NCI-H2196 treated with DMSO at 0.1 percent for 48 hours (cell line): Measurements from ENCODE around the gene FAM180B.
"Not testable (repeated sequence)": the region's sequence is repeated elsewhere in the genome, so short reads cannot be mapped to it uniquely, and the experiment has no call there.

ENCODE experiments used
- DNase-seq: peaks from one replicate; lab custom pipeline; 2025; ENCODE audit not compliant: unreplicated experiment; lab: John Stamatoyannopoulos, UW

Gene FAM180B, protein sequence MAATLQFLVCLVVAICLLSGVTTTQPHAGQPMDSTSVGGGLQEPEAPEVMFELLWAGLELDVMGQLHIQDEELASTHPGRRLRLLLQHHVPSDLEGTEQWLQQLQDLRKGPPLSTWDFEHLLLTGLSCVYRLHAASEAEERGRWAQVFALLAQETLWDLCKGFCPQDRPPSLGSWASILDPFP

DNA sequence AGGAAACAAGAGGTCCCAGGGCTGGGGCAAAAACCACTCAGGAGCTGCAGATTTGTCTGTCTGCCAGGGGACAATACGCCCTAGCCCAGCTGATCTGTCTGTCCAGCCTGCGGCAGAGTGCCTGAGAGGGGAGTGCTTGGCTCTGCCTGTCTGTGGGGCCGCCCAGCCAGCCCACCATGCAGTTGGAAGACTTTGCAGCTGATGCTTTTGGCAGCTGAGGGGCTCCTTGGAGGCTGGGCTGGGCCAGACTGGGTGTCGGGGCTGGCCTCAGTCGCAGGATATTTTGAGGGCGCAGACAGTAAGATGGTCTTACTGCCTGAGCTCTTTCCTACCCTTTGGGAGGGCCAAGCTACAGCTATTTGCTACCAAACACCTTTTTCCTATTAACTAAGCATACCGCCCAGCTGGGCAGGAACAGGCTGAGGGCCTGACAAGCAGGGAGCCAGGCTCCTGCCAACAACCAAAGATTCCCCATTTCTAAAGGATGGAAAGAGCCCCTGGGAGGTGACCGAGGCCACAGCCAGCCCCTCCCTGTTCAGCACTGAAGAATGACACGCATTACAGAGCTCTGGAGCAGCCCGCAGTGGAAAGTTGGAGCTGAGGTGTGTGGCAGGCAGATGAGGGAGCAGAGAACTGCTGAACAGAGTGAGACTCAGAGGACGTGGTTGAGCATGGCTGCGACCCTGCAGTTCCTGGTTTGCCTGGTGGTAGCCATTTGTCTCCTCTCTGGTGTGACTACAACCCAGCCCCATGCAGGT lies at the start of gene FAM180B:
FAM180B (plus strand) TSS at position 581 of the 758 bp plus-strand sequence; CDS start at position 672, 91 bp downstream.
- no peak for DNase-seq

DNA sequence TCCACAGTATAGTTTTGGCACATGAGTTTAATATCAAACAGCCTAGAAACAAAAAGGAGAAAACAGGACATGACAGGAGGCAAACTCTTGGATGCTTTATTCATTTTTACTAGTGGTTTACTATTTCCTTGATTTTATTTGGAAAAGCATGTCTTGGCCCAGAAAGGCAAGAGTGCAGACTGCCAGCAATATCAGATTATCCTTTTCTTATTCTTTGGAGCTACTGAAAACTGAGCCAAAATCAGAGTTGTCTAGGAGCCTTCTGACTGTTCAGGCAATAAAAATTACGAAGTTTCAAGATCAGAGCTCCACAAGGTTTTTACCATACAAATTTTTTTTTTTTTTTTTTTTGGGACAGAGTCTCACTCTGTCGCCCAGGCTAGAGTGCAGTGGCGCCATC lies 49.6 kb upstream of the FAM180B start:
- DNase-seq: no peak

DNA sequence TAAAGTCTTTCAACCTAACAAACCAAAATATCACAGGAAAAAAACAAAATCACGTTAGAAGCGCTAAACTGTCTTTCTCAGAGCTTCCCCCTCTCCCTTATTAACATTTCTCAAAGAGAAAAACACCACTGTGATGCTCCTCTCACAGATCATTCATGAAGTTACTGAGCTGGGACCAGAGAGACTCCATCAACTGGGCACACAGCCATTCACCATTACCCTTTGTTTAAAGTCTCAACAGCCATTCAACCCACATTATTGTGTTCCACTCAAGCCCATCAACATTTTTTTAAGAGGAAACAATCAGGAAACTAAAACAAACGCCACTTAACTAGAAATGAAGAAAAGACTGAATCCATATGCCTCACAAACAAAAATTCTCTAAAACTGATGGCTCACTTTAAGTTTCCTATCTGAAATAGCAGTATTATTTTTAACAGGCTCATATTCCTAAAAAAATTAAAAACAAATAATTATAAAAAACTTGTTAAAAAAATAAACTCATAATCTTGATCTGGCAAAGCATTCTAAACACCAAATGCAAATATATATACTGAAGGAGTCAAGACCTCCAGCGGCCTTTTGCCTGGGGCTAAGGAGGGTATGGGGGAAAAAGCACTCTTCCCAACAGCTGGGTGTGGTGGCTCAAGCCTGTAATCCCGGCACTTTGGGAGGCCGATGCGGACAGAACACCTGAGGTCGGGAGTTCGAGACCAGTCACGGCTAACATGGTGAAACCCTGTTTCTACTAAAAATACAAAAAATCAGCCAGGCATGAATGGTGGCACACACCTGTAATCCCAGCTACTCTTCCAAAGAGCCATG lies 47.5 kb upstream of the FAM180B start:
- DNase-seq: peak; percentile 50

DNA sequence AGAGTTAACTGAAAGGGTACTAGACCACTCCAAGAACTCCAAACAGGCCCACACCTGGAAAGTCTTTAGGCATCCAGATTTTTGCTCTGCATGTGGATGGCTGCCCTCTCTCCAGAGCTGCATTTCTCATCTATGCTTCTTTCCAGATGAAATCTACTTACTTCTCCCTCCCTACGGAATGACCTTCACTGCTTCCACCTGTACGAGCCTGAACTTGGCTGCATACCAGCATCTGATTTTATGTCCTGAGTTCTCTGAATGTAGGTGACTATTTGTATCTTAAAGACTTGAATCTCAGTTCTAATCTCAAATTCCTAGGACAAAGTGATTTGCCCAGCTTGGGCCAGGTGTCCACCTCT lies 46.8 kb upstream of the FAM180B start:
- no peak for DNase-seq

DNA sequence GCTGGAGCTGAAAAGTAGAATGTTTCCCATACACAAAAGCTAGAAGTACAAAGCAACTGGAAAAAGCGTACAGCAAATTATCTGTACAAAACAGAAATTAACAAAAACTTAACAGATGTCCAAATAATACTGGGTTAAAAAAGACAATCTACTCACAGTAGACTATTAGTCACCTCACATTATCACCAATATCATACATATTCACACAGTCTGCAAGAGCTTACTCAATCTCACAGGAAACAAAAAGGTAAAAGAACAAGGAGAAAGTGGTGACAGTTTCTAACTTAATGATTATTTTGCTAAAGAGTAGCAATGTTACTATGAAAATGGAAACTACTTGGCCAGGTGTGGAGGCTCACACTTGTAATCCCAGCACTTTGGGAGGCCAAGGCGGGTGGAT lies 45.4 kb upstream of the FAM180B start:
- DNase-seq: no peak

DNA sequence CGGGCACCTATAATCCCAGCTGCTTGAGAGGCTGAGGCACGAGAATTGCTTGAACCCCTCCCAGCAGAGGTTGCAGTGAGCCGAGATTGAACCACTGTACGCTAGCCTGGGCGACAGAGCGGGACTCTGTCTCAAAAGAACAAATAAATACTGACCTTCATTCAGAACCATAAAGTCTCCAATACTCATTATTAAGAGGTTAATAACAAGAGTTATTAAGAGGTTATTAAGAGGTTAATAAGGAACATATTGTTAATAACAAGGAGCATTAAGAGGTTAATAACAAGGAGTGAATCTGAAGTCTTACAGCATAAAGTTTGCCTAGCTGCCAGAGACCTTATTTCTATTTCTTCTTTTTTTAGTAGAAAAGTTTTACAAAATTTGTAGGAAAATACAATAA lies 41.2 kb upstream of the FAM180B start:
- DNase-seq: no peak

DNA sequence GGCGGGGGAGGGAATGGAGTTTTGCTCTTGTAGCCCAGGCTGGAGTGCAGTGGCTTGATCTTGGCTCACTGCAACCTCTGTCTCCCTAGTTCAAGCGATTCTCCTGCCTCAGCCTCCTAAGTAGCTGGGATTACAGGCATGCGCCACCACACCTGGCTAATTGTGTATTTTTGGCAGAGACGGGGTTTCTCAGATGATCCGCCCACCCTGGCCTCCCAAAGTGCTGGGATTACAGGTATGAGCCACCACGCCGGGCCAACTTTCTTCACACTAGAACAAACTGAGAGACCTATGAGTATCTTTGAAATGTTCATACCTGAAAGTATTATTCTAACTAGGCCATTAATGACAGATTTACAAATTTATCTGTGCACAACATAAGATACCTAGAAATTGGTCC lies 40.2 kb upstream of the FAM180B start:
- not testable (repeated sequence) for DNase-seq

DNA sequence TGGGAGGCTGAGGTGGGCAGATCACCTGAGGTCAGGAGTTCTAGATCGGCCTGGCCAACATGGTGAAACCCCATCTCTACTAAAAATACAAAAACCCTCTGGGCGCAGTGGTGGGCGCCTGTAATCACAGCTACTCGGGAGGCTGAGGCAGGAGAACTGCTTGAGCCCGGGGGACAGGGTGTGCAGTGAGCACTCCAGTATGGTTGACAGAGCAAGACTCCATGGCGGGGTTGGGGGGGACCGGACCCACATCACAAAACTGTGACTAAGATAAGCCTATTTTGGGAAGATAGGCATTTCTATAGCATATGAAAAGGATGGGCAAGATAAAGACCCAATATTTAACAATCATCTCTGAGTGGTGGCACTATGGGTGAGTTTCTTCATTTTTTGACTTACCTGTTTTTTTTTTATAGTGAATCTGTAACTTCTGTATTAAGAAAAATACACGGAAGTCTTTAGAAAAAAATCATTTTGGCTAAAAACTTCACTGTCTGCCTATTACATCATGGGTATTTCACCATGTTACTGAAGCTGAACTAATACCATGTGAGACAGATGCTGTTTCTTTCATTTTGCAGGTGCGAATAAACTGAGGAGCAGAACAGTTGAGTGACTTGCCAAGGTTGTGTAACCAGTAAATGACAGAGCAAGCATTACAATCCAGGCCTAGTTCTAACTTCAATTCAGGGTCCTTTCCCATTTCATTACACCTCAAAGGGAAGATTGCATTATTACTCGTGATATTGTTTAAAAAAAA lies 36.0 kb upstream of the FAM180B start:
- no peak for DNase-seq

DNA sequence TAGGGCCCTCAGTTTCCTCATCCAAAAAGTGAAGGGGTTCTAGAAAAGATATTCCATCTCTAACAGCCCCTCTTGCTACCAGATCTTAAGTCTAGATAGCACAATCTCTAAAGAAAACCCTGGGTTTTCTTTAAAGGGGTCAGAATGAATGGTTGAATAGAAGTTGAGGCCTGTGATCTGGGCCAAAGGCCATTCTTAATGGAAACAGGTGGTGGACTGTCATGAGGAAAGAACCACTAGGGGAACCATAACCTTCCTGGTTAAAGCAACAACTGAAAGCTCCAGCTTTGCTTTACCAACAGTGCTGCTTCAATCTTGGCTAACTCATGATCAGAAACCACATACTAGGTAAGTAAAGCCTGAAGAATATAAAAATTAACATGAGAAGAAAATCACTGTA lies 35.4 kb upstream of the FAM180B start:
- DNase-seq: no peak

DNA sequence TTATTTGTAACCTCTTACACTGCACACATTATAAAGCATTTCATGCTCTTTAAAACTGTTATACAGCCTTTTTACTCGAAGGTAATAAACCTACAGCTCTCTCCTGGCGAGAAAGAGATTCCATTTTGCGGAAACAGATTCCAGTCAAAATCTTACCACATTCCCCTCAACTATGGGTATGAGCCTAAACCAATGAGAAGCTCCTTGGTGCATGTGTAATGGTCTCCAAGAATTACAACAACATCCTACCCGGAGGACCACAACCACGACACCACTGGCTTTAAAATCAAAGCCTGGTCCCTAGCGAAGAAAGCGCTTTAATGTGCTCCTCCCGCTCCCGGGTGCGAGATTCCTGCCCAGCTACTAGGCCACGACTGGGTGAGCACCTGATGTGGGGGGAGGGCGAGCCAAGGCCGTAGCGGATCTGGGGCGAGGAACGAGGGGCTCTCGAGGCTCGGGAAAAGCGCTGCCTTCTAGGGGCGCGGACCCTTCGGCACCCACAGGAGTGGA lies 34.4 kb upstream of the FAM180B start:
- no peak for DNase-seq

DNA sequence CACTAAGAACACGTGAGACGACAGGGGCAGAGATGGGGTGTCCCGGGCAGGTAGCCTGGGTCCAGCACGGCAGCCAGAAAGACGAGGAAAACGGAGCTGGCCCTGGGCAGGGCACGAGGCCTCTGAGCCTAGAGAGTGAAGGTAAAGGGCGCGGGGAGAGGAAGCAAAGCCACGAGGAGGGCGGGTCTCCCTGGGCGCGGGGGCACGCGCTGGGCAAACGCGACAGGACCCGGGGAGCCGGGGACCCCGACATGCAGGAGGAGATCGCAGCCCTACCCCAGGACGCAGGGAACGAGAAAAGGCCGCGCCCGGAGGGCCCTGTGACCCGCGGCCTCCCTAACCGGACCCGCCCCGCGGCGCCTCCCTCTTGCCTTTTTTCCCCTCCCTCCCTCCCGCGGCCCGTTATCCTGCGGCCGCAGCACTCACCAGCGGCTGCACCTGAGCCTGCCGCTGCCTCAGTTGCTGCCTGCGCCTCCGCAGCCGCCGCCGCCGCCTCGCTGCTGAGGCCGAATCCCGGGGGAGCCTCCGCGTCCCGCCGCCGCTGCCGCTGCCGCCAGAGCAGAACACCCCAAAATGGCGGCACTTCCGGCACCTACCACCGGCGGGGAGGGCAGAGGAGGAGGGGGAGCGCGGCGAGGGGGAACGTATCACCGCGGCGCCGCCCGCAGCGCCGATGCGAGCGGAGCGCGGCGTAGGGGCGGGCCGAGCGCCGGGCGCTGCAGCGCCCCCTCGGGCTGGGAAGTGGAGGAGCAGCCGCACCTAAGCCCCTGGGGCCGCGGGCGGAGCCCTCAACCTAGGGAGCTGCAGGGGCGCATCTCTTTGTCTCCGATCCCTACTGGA lies 33.7 kb upstream of the FAM180B start, which contains the start of gene CELF1:
CELF1 (minus strand) TSS at position 567 of the 840 bp plus-strand sequence. CDS start 53,609 bp downstream, outside the sequence.
- DNase-seq: peak; percentile 87

DNA sequence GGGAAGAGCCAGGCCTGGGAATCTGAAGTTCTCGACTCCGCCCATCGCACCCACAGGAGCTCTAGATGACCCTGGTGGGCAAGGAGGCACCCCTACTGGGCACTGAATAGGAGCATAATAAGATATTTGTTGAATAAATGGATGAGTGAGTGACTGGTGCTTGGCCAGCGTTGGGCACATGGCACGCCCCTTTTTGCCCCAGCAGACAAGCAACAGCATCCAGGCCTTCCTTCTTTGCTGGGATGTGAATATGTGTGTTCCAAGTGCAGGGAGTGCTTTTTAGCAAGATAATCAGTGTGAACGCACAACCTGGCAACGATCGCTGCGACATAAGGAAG lies 33.1 kb upstream of the FAM180B start:
- DNase-seq: no peak

DNA sequence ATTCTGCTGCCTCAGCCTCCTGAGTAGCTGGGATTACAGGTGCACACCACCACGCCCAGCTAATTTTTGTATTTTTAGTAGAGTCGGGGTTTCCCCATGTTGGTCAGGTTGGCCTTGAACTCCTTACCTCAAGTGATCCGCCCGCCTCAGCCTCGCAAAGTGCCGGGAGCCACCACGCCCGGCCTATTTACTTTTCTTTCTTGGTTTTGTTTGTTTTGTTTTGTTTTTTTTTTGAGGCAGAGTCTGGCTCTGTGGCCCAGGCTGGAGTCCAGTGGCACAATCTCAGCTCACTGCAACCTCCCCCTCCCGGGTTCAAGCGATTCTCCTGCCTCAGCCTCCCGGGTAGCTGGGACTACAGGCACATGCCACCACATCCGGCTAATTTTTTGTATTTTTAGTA lies 29.5 kb upstream of the FAM180B start:
- DNase-seq: not testable (repeated sequence)

DNA sequence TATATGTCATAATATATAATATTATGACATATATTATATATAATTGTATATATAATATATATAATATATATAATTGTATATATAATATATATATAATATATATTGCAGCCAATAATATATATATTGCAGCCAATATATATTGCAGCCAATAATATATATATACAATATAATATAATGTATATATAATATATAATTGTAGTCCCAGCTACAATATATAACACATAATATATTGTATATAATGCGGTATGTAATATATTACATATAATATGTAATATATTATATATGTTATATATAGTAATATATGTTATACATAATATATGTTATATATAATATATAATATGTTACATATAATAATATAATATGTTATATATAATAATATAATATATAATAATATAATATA lies 27.8 kb upstream of the FAM180B start:
- no peak for DNase-seq

DNA sequence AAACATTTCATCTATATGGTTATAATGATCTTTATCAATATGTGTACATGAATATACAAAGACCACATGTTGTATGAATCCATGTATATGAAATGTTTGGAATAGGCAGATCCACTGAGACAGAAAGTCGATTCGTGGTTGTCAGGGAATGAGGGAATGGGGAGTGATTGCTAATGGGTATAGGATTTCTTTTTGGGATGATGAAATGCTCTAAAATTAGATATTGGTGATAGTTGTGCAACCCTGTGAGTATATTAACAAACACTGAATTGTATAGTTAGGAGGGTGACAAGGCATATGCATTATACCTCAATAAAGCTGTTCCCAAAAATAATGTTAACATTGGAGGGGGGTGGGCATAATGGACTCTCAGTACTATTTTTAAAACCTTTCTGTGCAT lies 26.1 kb upstream of the FAM180B start:
- DNase-seq: no peak

DNA sequence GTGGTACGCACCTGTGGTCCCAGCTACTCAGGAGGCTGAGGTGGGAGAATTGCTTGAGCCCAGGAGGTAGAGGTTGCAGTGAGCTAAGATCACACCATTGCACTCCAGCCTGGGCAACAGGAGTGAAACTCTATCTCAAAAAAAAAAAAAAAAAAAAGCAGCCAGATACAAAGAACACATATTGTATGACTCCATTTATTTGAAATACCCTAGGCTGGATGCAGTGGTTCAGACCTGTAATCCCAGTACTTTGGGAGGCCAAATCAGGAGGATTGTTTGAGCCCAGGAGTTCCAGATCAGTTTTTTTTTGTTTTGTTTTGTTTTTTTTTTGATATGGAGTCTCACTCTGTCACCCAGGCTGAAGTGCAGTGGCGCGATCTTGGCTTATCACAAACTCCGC lies 24.1 kb upstream of the FAM180B start:
- DNase-seq: not testable (repeated sequence)

DNA sequence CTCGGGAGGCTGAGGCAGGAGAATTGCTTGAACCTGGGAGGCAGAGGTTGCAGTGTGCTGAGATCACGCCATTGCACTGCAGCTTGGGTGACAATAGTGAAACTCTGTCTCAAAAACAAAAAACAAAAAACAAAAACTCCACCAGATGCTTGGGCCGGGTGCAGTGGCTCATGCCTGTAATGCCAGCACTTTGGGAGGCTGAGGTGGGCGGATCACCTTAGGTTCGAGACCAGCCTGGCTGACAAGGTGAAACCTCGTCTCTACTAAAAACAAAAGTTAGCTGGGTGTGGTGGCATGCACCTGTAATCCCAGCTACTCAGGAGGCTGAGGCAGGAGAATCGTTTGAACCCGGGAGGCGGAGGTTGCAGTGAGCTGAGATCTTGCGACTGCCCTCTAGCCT lies 22.1 kb upstream of the FAM180B start:
- not testable (repeated sequence) for DNase-seq

DNA sequence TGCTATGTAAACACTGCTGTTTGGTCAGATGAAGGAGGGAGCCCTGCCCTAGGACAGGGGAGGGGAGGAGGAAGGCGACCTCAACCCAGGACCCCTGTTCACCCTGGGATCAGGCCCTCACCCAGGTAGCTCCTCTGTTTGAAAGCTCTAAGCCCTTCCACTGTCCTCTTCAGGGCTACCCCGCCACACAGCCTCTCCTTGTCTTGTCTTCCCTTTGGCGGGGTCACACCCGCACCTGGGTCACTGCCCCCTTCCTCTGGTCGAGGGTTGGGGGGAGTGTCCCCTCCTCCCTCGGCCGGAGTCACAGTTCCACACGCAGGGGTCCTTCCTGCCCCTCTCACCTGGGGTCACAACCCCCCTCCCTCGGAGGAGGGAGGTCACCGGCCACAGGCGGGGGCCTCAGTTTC lies 21.5 kb upstream of the FAM180B start:
- no peak for DNase-seq

DNA sequence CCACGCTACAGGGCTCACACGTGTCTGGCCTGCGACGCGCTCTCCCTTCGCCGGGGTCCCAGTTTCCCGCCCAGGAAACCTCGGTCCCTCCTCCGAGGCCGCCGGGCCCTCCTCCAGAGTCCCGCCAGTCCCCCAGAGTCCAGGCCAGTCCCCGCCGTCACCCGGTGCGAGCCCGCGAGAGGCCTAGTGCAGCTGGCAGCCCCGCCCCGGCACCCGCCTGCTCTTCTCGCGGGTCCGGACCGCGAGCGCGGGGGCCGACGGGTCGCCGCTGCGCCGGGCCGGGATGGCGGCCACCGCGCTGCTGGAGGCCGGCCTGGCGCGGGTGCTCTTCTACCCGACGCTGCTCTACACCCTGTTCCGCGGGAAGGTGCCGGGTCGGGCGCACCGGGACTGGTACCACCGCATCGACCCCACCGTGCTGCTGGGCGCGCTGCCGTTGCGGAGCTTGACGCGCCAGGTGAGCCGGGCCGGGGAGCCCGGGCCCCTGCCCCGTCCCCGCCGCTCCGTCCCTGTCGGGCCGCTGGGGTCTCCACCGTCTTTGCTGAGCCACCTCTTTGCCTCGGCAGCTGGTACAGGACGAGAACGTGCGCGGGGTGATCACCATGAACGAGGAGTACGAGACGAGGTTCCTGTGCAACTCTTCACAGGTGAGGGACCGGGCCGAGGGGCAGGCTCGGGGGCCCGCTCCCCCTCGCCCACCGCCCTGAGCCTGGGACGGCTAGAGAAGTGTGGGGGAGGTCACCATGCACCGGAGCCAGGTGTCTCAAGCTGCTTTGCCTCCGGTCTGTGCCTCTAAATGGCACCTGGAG lies 20.9 kb upstream of the FAM180B start, which contains the start of gene PTPMT1:
PTPMT1 (plus strand) TSS at position 260 of the 809 bp plus-strand sequence; CDS start at position 284, 24 bp downstream.
- peak; percentile 47 for DNase-seq
